ENCODE measurements around the gene ARMC3.

Gene ARMC3

GRCh38 chr10:22992075-22992474, 64.2 kb downstream of the ARMC3 start:
- no peak for DNase-seq (ENCODE audit: low spot score)

- no peak for DNase-seq (ENCODE audit: low spot score)
Observed at GRCh38 chr10:22992621-22993020, 64.8 kb downstream of the ARMC3 start.

GRCh38 chr10:22993314-22993713, 65.5 kb downstream of the ARMC3 start:
- no peak for DNase-seq (ENCODE audit: low spot score)

GRCh38 chr10:22997096-22997495, 69.2 kb downstream of the ARMC3 start:
- DNase-seq (ENCODE audit: low spot score) = no peak

- no peak for DNase-seq (ENCODE audit: low spot score)
Observed at GRCh38 chr10:22998091-22998490, 70.2 kb downstream of the ARMC3 start.

GRCh38 chr10:22999942-23000341, 72.1 kb downstream of the ARMC3 start:
- no peak for DNase-seq (ENCODE audit: low spot score)

GRCh38 chr10:23001901-23002516, 74.2 kb downstream of the ARMC3 start:
- DNase-seq (ENCODE audit: low spot score) = peak; percentile 45

- DNase-seq (ENCODE audit: low spot score) = no peak
Observed at GRCh38 chr10:23005150-23005549, 77.3 kb downstream of the ARMC3 start.

GRCh38 chr10:23013581-23014335, 85.9 kb downstream of the ARMC3 start:
- DNase-seq (ENCODE audit: low spot score) = no peak

- DNase-seq (ENCODE audit: low spot score) = no peak
Observed at GRCh38 chr10:23015021-23015707, 87.3 kb downstream of the ARMC3 start.

- no peak for DNase-seq (ENCODE audit: low spot score)
Observed at GRCh38 chr10:23016636-23017035, 88.8 kb downstream of the ARMC3 start.

GRCh38 chr10:23019633-23020032, 91.8 kb downstream of the ARMC3 start:
- no peak for DNase-seq (ENCODE audit: low spot score)

GRCh38 chr10:23021430-23021829, 93.6 kb downstream of the ARMC3 start:
- DNase-seq (ENCODE audit: low spot score) = no peak

GRCh38 chr10:23024002-23024401, 96.1 kb downstream of the ARMC3 start:
- DNase-seq (ENCODE audit: low spot score) = no peak

- DNase-seq (ENCODE audit: low spot score) = no peak
Observed at GRCh38 chr10:23031318-23031717, 103.5 kb downstream of the ARMC3 start.

GRCh38 chr10:23034790-23035189, 106.9 kb downstream of the ARMC3 start:
- no peak for DNase-seq (ENCODE audit: low spot score)

- peak; percentile 56 for DNase-seq (ENCODE audit: low spot score)
Observed at GRCh38 chr10:23035569-23035968, 107.7 kb downstream of the ARMC3 start.

GRCh38 chr10:23037152-23037551, 109.3 kb downstream of the ARMC3 start:
- DNase-seq (ENCODE audit: low spot score) = no peak

GRCh38 chr10:23037561-23037960, 109.7 kb downstream of the ARMC3 start:
- no peak for DNase-seq (ENCODE audit: low spot score)

- no peak for DNase-seq (ENCODE audit: low spot score)
Observed at GRCh38 chr10:23038172-23038571, 110.3 kb downstream of the ARMC3 start.

GRCh38 chr10:23040002-23040401, 112.1 kb downstream of the ARMC3 start:
- no peak for DNase-seq (ENCODE audit: low spot score)

GRCh38 chr10:23046027-23046426, 118.2 kb downstream of the ARMC3 start:
- DNase-seq (ENCODE audit: low spot score) = no peak
